T47D (cell line): ENCODE measurements around the gene FCN2.

Experiments
- DNase-seq, 2 experiments: peaks; one replicate each; pipeline versions ENCODE4 v3.0.0 to v3.0.0-alpha.2; 2011 to 2012; ENCODE audit warnings: low read depth in 1 of 2, low spot score in 1 of 2
- JUND ChIP-seq: IDR thresholded peaks from 2 replicates; pipeline ENCODE4 v1.6.1; 2012; ENCODE audit warnings: low read depth
- in situ Hi-C: cut with HindIII; loops from 2 replicates; pipeline ENCODE4 v1.10.0; 2016; ENCODE audit warnings: low sequenced_read_pairs, low pct_unique_long_range_greater_than_20kb

FCN2 gene

GRCh38 chr9:134932171-134932570 lies 51.6 kb downstream of the FCN2 start:
- no peak for TF ChIP-seq JUND
- in situ Hi-C loops, result no loop called here
- no peak for DNase-seq

DNA sequence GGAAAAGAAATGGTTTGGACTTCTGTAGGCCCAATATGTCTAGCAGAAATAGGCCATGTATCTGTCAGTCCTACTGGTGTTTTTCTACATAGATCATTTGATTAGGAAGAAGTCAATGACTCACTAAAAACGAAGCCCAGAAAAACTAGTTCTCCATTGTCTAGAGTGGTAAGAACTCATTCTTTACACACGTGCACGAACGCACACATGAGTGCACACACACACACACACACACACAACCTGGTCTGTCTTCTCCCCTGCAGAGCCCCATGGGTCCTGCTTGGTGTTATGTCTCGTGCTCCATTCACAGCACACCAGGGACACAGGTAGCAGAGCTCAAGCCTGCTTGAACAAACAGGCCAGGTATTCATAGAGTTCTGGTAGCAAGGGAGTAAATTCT lies 52.0 kb downstream of the FCN2 start:
- in situ Hi-C loops, result no loop called here
- peak in 1 of 2 experiments; percentile 15 for DNase-seq
- no peak for TF ChIP-seq JUND

DNA sequence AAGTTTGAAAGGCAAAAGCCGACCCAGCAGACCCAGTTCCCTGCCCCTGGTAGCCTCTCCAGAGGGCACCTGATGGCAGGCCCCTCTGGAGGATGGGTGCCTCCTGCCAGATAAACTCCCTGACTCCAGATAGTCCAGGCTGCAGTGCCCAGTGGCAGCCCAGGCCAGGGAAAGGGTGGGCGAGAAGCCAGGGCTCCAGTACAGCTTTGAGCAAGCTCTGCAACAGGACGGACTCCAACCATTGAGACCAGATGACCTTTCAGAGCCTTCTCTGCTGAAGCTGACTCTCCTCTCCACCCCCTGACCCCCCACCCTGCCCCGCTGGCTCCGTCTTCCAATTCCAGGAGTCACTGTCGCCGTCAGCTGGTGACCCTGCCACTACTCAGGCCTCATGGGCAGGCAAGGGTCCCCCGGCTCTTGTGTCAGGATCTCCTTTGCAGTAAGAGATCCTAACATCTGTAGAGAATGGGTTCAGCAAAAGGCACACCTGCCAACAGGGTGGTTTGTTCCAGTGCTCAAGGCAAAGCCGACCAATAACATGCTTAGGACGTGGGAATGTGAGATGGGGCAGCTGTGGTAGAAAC lies 52.6 kb downstream of the FCN2 start:
- in situ Hi-C loops, result no loop called here
- no peak for TF ChIP-seq JUND
- no peak for DNase-seq

DNA sequence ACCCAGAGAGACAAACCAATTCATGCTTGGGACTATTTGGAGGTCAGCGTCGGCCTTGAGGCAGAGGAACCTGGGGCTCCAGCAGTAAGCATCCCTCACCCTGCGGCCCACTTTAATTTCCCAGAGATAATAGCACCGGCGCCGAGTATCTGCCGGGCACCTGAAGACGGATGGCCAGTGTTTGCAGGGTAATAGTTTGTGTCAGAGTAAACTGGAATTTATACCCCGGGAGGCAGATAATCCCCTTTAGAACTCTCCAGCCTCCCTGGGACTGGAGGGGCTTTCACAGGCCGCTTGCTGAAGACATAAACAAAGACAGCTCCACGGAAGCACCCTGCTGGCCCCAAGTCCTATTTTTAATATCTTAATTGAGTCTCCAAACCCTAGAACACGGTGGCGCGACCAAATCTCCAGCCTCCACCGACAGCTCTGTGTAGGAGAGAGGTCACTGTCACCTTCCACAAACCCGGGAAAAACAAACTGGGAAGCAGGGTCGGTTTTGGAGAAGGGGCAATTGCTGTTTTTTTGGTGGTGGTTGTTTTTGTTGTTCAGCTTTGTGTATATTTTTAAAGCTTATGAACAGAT lies 54.5 kb downstream of the FCN2 start:
- in situ Hi-C loops, result no loop called here
- TF ChIP-seq JUND, result no peak
- DNase-seq, result no peak

GRCh38 chr9:134935701-134936345 lies 55.2 kb downstream of the FCN2 start:
- no peak for DNase-seq
- no peak for TF ChIP-seq JUND
- in situ Hi-C loops, result no loop called here

DNA sequence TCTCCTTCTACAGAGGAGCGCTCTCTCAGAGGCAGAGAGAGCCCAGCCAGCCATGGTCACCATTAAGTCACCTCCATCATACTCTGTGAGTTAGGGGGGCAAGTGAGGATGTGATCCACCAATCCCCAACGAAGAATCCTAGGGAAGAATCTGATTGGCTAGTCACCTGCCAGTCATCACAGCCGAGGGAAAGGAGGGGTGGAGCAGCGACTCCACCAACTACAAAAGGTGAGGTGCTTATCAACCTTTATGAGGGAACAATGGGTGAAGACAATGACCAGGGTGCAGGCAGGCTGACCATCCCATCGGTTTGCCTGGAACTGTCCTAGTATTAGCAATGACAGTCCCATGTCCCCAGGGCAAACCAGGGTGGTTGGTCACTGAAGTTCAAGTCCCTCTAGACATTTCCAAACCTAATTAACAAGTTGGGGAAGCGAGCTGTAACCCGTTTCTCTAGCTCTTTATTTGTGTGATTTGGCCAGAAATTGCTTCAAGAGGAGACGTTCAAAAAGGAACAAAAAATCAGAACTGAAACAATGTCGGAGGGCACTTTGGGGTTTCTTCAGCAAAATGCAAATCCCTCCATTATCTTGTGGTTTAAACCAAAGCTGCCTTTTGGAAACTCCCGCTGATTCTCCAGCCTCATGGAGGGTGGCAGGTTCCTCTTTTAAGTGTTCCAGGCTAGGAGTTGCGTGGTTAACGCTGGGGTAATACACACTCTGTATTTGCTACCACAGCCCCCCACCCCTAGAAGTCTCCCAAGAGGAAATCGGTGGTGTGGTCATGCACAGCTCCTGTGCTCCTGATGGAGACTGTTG lies 55.9 kb downstream of the FCN2 start:
- in situ Hi-C loops, result no loop called here
- no peak for TF ChIP-seq JUND
- no peak for DNase-seq
